ENCODE measurements around the gene GH1.

DNA sequence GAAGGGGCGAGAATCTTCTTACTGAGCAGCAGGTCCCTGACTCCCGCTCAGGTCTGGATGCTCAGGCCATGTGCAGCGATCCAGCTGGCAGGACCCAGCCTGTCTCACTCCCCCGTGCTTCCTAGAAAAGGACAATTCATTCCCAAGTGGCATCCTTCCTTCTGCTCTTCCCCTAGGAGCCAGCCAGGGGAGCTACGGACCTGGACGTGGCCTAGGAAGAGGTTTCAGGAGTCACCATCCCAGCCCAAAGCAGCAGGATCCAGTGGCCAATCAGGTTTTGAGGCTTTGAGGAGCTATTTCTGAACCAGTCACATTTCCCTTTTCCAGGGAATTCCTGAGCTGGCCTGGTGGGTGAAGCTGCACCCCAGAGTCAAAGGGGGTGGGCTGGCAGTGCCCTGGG lies 21.2 kb upstream of the GH1 start:
- TF ChIP-seq, protein P1, sequence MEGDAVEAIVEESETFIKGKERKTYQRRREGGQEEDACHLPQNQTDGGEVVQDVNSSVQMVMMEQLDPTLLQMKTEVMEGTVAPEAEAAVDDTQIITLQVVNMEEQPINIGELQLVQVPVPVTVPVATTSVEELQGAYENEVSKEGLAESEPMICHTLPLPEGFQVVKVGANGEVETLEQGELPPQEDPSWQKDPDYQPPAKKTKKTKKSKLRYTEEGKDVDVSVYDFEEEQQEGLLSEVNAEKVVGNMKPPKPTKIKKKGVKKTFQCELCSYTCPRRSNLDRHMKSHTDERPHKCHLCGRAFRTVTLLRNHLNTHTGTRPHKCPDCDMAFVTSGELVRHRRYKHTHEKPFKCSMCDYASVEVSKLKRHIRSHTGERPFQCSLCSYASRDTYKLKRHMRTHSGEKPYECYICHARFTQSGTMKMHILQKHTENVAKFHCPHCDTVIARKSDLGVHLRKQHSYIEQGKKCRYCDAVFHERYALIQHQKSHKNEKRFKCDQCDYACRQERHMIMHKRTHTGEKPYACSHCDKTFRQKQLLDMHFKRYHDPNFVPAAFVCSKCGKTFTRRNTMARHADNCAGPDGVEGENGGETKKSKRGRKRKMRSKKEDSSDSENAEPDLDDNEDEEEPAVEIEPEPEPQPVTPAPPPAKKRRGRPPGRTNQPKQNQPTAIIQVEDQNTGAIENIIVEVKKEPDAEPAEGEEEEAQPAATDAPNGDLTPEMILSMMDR (IDR thresholded peaks at IDR 0.05) = no peak
- no peak for TF ChIP-seq MYC (IDR thresholded peaks at IDR 0.05; ENCODE audit: borderline replicate concordance, low read length)

Data from A549 (cell line).